Measurements from ENCODE around the gene GNG11.

Gene GNG11

DNA sequence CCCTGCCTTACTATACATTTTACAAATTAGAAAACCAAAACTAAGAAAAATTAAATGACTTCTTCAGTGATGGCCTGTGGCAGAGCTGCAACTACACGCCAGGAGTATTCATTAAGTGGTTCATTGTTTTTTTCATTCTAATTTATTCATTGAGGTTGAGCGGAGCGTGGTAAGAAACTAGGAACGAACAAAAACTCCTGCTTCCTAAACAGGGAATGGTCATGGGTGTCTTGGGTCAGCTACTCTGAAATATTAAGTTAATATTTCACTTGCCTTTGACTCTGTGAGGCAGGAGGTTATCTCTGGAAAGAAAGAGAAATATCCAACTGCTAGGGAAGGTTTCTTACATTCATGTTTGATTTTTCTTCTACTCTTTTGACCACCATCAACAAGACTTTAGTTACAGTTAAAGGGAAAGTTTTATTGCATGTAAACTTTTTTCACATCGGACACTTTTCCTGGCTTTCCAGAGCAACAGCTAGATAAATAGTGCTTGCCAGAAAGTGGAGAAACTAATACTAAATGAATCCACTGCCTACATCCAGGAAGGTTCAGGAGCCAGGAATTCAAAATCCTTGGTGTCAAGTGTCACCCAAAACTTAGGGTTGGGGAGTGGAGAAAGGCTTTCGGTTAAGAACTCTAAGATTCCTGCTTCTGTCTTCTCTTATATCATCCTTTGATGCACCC, 896 bp upstream of the GNG11 start:
- TF ChIP-seq CTCF (IDR thresholded peaks at IDR 0.05; ENCODE audit: low read depth, low read length, poor library complexity, severe bottlenecking) (no peak), EZH2phosphoT487 (IDR thresholded peaks at IDR 0.05; ENCODE audit: borderline replicate concordance, low read length) (no peak)
- Histone ChIP-seq H3F3A (ENCODE audit: control insufficient read depth, insufficient read depth) (peaks cover 7% of the 10 kb centered on the region), H3K36me3 (ENCODE audit: control insufficient read depth, low read length) (no peaks in the 10 kb centered on the region), H3K9me2 (replicated peaks; ENCODE audit: control insufficient read depth, low read length) (no peaks in the 10 kb centered on the region), H3K4me2 (ENCODE audit: low read length) (no peak overlapping the region; the same call in 1 of the 2 replicates), H3K79me2 (ENCODE audit: control insufficient read depth, low read length) (peaks cover 23% of the 10 kb centered on the region), H3K4me1 (ENCODE audit: control insufficient read depth, low read length) (peaks cover 41% of the 10 kb centered on the region), H4K20me1 (ENCODE audit: control insufficient read depth, insufficient read depth, low read depth, low read length) (no peaks in the 10 kb centered on the region), H3K27me3 (ENCODE audit: control insufficient read depth, low read length) (no peaks in the 10 kb centered on the region), H3K27ac (ENCODE audit: low read depth, low read length) (no peak overlapping the region), H3K4me3 (ENCODE audit: low read length) (no peak overlapping the region), H3K9me3 (ENCODE audit: control insufficient read depth, insufficient read depth, low read length) (no peaks in the 10 kb centered on the region)

GRCh38 chr7:93921186-93921585, 349 bp upstream of the GNG11 start:
- no peaks in the 10 kb centered on the region for H4K20me1 ChIP-seq (ENCODE audit: control insufficient read depth, insufficient read depth, low read depth, low read length)
- H3K36me3 ChIP-seq (ENCODE audit: control insufficient read depth, low read length): 0 out of 2 replicates have a peak, but pooled peaks cover 2% of the 10 kb centered on the region
- no peaks in the 10 kb centered on the region for H3K9me3 ChIP-seq (ENCODE audit: control insufficient read depth, insufficient read depth, low read length)
- no peaks in the 10 kb centered on the region for H3K9me2 ChIP-seq (replicated peaks; ENCODE audit: control insufficient read depth, low read length)
- peaks cover 41% of the 10 kb centered on the region for H3K4me1 ChIP-seq (ENCODE audit: control insufficient read depth, low read length)
- TF ChIP-seq CTCF (IDR thresholded peaks at IDR 0.05; ENCODE audit: low read depth, low read length, poor library complexity, severe bottlenecking): no peak
- TF ChIP-seq EZH2phosphoT487 (IDR thresholded peaks at IDR 0.05; ENCODE audit: borderline replicate concordance, low read length): no peak
- peak overlapping the region; percentile 76 for H3K4me2 ChIP-seq (ENCODE audit: low read length)
- peaks cover 7% of the 10 kb centered on the region for H3F3A ChIP-seq (ENCODE audit: control insufficient read depth, insufficient read depth)
- peak overlapping the region; percentile 83 for H3K4me3 ChIP-seq (ENCODE audit: low read length)
- no peaks in the 10 kb centered on the region for H3K27me3 ChIP-seq (ENCODE audit: control insufficient read depth, low read length)
- H3K79me2 ChIP-seq (ENCODE audit: control insufficient read depth, low read length): peaks cover 23% of the 10 kb centered on the region
- H3K27ac ChIP-seq (ENCODE audit: low read depth, low read length): no peak overlapping the region

DNA sequence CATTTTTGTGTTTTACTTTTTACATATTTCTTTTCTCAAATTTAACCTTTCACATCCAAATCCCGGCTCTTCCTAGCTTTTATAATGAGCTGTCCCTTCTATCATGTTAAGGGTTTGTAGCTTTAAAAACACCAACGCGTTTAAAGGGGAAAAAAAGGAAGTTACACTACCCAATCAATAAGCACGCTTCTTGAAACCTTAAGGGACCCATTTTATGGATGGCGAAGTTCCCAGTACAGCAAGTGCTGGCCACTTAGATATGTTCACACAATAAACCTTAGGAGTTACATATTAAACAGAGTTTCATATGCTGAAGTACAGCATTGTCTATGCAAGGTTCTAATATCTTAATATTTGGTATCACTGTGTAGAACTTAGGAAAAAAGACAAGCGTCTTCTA, 1.8 kb downstream of the GNG11 start:
- no peaks in the 10 kb centered on the region for H3K9me3 ChIP-seq (ENCODE audit: control insufficient read depth, insufficient read depth, low read length)
- no peak overlapping the region for H3K27ac ChIP-seq (ENCODE audit: low read depth, low read length)
- peak overlapping the region; percentile 83 for H3K4me3 ChIP-seq (ENCODE audit: low read length)
- H3K4me2 ChIP-seq (ENCODE audit: low read length): peak overlapping the region; percentile 76
- H3K4me1 ChIP-seq (ENCODE audit: control insufficient read depth, low read length): peaks cover 36% of the 10 kb centered on the region
- no peaks in the 10 kb centered on the region for H3K9me2 ChIP-seq (replicated peaks; ENCODE audit: control insufficient read depth, low read length)
- no peak for TF ChIP-seq CTCF (IDR thresholded peaks at IDR 0.05; ENCODE audit: low read depth, low read length, poor library complexity, severe bottlenecking)
- TF ChIP-seq EZH2phosphoT487 (IDR thresholded peaks at IDR 0.05; ENCODE audit: borderline replicate concordance, low read length): no peak
- no peaks in the 10 kb centered on the region for H4K20me1 ChIP-seq (ENCODE audit: control insufficient read depth, insufficient read depth, low read depth, low read length)
- H3K27me3 ChIP-seq (ENCODE audit: control insufficient read depth, low read length): no peaks in the 10 kb centered on the region
- H3F3A ChIP-seq (ENCODE audit: control insufficient read depth, insufficient read depth): peaks cover 7% of the 10 kb centered on the region
- H3K79me2 ChIP-seq (ENCODE audit: control insufficient read depth, low read length): peaks cover 23% of the 10 kb centered on the region
- H3K36me3 ChIP-seq (ENCODE audit: control insufficient read depth, low read length): 0 out of 2 replicates have a peak, but pooled peaks cover 4% of the 10 kb centered on the region

Measured in DOHH2 (cell line).